Esophagus (tissue), 2 donors: ENCODE results near the gene SLC7A7. TPM values are rescaled to one million over a fixed set of nuclear protein-coding genes. Genes with fewer than 3 reads are reported as not detected.
A peak's percentile ranks its signal among the peaks of the same experiment; 100 is the strongest.
"Not testable (repeated sequence)": the region's sequence is repeated elsewhere in the genome, so short reads cannot be mapped to it uniquely, and the experiment has no call there.

Source experiments
- H3K27ac ChIP-seq, 2 donors: one replicate each; pipeline ENCODE4 v1.5.1; 2013; ENCODE audit warnings: low read depth in 2 of 2, mild to moderate bottlenecking in 2 of 2, inconsistent platforms in 1 of 2, low read length in 1 of 2, moderate library complexity in 1 of 2
- H3K27me3 ChIP-seq, 2 donors: one replicate each; pipeline ENCODE4 v1.6.1; 2013; ENCODE audit warnings: low read length in 2 of 2, control low read depth in 1 of 2, mild to moderate bottlenecking in 1 of 2; ENCODE audit not compliant: insufficient read depth in 2 of 2, control insufficient read depth in 1 of 2
- H3K36me3 ChIP-seq, 2 donors: one replicate each; pipeline ENCODE4 v1.6.1; 2013; ENCODE audit warnings: low read length in 1 of 2; ENCODE audit not compliant: control insufficient read depth in 2 of 2, insufficient read depth in 2 of 2
- H3K4me1 ChIP-seq, 2 donors: one replicate each; pipeline ENCODE4 v1.6.1; 2013; ENCODE audit warnings: low read length in 1 of 2; ENCODE audit not compliant: control insufficient read depth in 2 of 2, insufficient read depth in 2 of 2
- H3K4me3 ChIP-seq, 2 donors: one replicate each; pipeline ENCODE4 v1.5.1; 2013; ENCODE audit warnings: low read length in 2 of 2, mild to moderate bottlenecking in 2 of 2, low read depth in 1 of 2, moderate library complexity in 1 of 2
- H3K9me3 ChIP-seq, 2 donors: one replicate each; pipeline ENCODE4 v1.6.1; 2013; ENCODE audit warnings: mild to moderate bottlenecking in 2 of 2, low read depth in 1 of 2, low read length in 1 of 2, moderate library complexity in 1 of 2; ENCODE audit not compliant: control insufficient read depth in 2 of 2, insufficient read depth in 1 of 2
- WGBS, 2 donors: extraction: QIAGEN DNeasy Blood & Tissue Kit; methylation state at CpG; one replicate each; pipeline ENCODE4 v1.1.7; 2013; 5-methylcytosine and 5-hydroxymethylcytosine counted together
- polyA plus RNA-seq, 2 donors: library from polyadenylated mRNA; stranded (reverse); fragments of 200-250 nt; gene quantifications; one replicate each; pipeline ENCODE4 v1.2.3, GENCODE V29; 2013
- donor health status: healthy with polysubstance abuse.
- donor health status: Bipolar disorder and iron deficiency.

The SLC7A7 gene
- polyA plus RNA-seq, 2 donors = 0.98 to 1.5 TPM

DNA sequence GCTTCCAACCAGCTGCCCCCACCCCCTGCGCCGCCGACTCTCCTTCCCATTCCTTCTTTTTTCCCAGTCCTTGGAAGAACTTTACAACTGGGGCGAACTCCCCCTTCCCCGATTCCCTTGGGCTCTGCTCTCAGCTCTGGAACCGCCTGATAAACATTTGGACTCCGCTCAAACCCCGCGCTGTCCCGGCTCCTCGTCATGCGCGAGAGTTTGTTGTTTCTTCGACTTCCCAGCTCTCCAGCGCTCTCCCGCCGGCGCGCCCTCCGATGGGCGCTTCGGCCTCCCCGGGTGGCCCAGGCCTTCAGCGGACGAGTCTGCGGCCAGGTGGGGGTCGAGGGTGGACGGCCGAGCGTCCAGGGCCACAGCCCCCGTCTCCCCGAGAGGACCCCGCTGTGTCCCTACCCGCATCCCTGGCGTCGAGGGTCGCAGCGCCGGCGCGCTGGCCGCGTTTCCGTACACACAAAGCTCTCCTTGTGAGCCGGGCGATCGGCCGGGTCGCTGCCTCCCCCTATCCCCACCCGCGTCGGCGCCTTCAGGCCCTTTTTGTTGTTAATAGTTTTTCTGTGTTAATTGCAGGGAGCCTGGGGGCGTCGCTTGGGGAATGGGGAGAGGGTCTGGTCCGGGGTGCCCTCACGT lies 22.0 kb upstream of the SLC7A7 start:
- 2 to 3% methylated on average over 57 of the region's 57 CpGs for WGBS, 2 donors
- Histone ChIP-seq H3K27me3 (no peaks in the 10 kb centered on the region), H3K27ac (peak overlapping the region; percentile 98 to 99), H3K36me3 (peaks cover 3 to 15% of the 10 kb centered on the region in 2 donors), H3K9me3 (no peaks in the 10 kb centered on the region), H3K4me1 (peaks cover 0 to 12% of the 10 kb centered on the region in 2 donors), H3K4me3 (peak overlapping the region; percentile 83 to 95)

DNA sequence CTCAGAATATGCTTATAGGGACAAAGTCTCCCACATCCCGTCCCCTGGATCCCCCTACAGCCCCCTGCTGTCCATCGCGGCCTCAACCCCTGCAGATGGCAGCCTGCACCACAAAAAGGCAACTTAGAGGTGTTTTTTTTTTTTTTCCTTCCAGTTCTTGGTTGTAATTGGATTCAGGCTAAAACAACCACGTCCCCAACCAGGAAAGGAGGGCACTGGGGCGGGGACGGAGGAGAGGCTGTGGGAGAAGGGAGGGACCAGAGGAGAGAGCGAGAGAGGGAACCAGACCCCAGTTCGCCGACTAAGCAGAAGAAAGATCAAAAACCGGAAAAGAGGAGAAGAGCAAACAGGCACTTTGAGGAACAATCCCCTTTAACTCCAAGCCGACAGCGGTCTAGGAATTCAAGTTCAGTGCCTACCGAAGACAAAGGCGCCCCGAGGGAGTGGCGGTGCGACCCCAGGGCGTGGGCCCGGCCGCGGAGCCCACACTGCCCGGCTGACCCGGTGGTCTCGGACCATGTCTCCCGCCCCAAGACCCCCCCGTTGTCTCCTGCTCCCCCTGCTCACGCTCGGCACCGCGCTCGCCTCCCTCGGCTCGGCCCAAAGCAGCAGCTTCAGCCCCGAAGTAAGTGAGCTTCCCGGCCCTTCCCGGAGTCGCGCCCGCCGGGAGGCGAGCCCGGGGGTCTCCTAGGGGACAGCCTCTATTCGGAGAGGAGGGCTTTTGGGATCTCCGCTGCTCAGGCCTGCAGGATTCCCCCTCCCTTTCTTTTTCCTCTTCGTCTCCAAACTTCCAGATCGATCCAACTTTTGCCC lies 21.3 kb upstream of the SLC7A7 start, which contains the start of gene MMP14:
MMP14 (plus strand) TSS at position 285 of the 813 bp plus-strand sequence; CDS start at position 518, 233 bp downstream.
- WGBS, 2 donors = 7 to 10% methylated on average over 46 of the region's 46 CpGs
- H3K36me3 ChIP-seq = peaks cover 0 to 8% of the 10 kb centered on the region in 2 donors
- peak within 1 kb of the TSS; percentile 98 to 99 for H3K27ac ChIP-seq
- H3K9me3 ChIP-seq = no peaks in the 10 kb centered on the region
- peaks cover 0 to 9% of the 10 kb centered on the region in 2 donors for H3K4me1 ChIP-seq
- H3K27me3 ChIP-seq = no peaks in the 10 kb centered on the region
- peak within 1 kb of the TSS; percentile 83 to 95 for H3K4me3 ChIP-seq

DNA sequence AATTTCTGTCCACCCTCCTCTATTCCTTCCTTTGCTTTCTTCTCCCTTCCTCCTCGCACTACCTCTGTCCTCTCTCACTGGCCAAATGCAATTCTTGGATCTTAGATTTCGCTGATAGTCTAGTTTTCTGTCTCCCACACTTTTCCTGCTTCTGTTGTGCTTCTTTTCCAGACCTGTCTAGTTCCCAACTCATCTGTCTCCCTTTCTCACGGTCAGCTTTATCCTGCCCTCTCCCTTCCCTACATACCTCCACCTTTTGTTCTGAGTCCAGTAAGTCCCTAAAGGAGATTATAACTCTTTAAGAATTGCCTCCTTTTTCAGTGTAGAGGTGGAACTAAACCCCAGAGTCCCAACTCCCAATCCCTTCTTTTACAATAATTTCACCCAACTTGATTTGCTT lies 20.3 kb upstream of the SLC7A7 start:
- Histone ChIP-seq H3K4me1 (peaks cover 0 to 9% of the 10 kb centered on the region in 2 donors), H3K36me3 (peaks cover 0 to 3% of the 10 kb centered on the region in 2 donors), H3K9me3 (no peaks in the 10 kb centered on the region), H3K4me3 (no peak overlapping the region), H3K27ac (peak overlapping the region in 1 of 2 donors; percentile 98), H3K27me3 (no peaks in the 10 kb centered on the region)
- 82 to 83% methylated on average over 3 of the region's 3 CpGs for WGBS, 2 donors

DNA sequence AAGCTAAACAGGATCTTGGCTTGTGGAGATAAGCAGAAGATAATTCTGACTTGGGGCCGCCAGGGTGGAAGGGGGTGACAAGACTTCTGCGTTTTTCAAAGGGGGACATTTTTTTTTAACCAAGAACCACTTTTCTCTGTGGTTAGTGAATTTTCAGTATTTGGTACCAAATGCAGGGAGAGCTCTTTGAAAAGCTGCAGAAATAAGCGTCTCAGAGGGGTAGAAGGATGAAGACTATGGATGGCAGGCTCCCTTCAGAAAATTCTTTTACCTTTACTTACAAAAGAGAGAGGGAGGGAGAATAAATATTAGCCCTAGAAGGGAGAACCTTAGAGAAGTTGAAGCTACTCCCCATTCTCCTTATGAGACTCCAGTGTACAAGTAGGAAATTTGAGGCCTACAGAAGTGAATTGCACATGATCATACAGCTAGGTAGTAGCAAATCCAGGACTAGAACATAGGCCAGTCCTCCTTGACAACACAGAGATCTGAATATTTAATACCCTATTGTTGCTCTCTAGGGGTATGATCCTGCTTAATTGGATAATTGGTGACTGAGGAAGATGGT lies 15.3 kb upstream of the SLC7A7 start:
- Histone ChIP-seq H3K27me3 (no peaks in the 10 kb centered on the region), H3K4me1 (no peaks in the 10 kb centered on the region), H3K4me3 (peak overlapping the region in 1 of 2 donors; percentile 75), H3K36me3 (peaks cover 0 to 3% of the 10 kb centered on the region in 2 donors), H3K9me3 (no peaks in the 10 kb centered on the region), H3K27ac (no peak overlapping the region)
- 20 to 25% methylated on average over 3 of the region's 3 CpGs for WGBS, 2 donors

DNA sequence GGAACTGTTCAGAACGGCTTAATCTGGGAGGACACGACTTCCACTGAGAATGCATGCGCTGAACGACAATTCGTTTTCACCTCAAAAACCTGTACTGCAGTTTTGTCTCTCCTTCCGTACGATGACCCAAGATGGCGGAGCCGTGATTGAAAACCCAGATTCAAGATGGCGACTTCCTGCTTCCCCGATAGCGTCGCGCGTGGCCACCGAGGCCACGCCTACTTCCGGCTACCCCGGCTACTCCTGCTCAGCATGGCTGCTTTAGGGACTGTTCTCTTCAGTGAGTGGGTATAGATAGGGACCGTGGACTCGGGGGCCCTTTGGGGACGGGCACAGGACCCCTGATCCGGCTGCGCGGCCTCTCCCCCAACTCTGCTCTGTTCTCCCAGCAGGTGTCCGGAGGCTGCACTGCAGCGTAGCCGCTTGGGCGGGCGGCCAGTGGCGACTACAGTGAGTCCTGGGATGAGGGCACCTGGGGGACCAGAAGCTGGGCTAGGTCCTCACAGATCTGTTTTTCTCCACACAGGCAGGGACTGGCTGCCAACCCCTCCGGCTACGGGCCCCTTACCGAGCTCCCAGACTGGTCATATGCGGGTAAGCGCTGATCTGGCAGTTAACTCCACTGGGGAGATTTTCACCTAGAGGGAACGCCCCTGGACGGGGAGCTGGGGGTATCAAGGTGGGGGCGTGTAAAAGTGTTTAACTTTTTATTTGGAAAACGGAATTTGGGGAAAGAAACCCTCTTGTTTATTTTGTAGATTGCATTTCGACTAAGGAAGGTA lies 14.6 kb upstream of the SLC7A7 start, which contains the start of gene MRPL52:
MRPL52 (plus strand) TSS at position 227 of the 782 bp plus-strand sequence; CDS start at position 253, 26 bp downstream.
- H3K4me3 ChIP-seq = peak within 1 kb of the TSS; percentile 75 to 95
- peaks cover 0 to 3% of the 10 kb centered on the region in 2 donors for H3K36me3 ChIP-seq
- H3K9me3 ChIP-seq = no peaks in the 10 kb centered on the region
- no peaks in the 10 kb centered on the region for H3K4me1 ChIP-seq
- WGBS, 2 donors = 0% methylated on average over 40 to 41 of the region's 41 CpGs
- peak within 1 kb of the TSS; percentile 72 to 76 for H3K27ac ChIP-seq
- H3K27me3 ChIP-seq = no peaks in the 10 kb centered on the region

DNA sequence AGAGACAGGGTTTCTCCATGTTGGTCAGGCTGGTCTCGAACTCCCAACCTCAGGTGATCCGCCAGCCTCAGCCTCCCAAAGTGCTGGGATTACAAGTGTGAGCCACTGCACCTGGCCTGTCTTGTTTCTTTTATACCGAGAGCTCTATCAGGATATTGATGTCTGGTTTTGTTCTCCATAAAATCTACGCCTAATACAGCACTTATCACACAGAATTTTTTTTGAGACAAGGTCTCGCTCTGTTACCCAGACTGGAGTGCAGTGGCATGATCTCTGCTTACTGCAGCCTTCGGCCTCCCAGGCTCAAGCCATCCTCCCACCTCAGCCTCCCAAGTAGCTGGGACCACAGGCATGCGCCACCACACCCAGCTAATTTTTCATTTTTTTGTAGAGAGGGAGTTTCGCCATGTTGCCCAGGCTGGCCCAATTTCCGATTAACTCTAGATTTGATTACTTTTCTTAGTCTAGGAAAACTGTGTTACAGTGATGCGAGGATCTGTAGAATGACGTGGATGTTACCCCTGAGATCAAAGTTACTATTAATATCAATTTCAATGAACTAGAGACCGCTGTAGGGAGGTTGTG lies 13.9 kb upstream of the SLC7A7 start:
- peak overlapping the region; percentile 75 to 95 for H3K4me3 ChIP-seq

DNA sequence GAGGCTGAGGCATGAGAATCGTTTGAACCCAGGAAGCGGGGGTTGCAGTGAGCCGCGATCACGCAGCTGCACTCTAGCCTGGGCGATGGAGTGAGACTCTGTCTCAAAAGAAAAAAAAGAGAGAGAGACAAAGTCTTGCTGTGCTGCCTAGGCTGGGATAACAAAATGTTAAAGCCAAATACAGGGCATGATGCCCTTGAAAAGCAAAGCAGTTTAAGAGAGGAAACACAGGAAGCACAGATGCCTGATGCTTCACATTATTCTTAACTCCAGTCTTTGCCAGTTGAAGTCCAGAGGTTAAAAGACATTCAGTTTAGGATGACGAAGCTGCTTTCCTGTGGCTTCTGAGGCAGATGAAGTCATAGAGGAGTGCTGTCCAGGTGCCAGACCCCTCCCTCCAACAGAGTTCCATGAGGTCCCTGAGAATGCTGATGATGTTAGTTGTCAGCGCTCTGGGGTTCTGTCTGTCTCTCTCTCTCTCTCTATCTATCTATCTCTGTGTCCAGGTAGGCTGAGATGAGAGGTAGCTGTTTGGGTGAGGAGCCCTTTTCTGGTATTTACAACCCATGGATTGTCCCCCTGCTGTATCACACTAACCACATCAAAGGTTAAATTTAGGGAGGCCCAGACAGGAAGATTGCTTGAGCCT lies 9.6 kb upstream of the SLC7A7 start:
- H3K27ac ChIP-seq = no peak overlapping the region

More for the DNA sequence above, 13.9 kb upstream of the SLC7A7 start:
- not testable (repeated sequence) for H3K36me3 ChIP-seq, H3K4me1 ChIP-seq, H3K9me3 ChIP-seq, H3K27me3 ChIP-seq
- 78 to 84% methylated on average over 12 of the region's 12 CpGs for WGBS, 2 donors
- peak overlapping the region; percentile 69 to 76 for H3K27ac ChIP-seq

DNA sequence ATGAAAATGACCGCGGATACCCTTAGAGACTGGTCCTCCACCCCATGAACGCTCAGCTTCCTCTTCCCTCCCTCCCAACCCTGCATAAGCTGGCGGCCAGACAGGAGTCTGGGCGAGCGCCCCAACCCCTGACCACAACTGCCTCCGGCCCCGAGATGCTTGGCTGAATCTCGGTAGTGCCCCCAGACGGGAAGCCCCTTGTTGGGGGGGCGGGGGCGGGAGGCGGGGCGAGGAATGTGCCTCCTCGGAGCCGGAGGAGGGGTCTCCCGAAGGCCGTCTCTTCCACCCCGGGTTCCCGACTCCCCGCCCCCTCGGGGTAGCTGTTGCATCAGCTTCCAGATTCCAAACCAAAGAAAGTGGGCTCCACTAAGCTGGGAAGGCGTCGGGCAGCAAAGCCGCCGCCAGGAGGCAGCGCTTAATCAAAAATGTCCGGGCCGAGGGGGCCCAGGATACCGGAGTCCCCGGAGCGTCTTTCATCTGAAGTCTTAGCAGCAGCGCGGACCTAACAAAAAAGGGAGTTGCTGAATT lies 7.4 kb upstream of the SLC7A7 start:
- 1 to 2% methylated on average over 33 to 34 of the region's 34 CpGs for WGBS, 2 donors
- H3K9me3 ChIP-seq = no peaks in the 10 kb centered on the region
- H3K27ac ChIP-seq = peak overlapping the region in 1 of 2 donors; percentile 62
- H3K4me1 ChIP-seq = peaks cover 0 to 6% of the 10 kb centered on the region in 2 donors
- H3K27me3 ChIP-seq = no peaks in the 10 kb centered on the region
- H3K36me3 ChIP-seq = no peaks in the 10 kb centered on the region
- peak overlapping the region in 1 of 2 donors; percentile 39 for H3K4me3 ChIP-seq

More for the DNA sequence above, 9.6 kb upstream of the SLC7A7 start:
- H3K27me3 ChIP-seq = no peaks in the 10 kb centered on the region
- H3K36me3 ChIP-seq = no peaks in the 10 kb centered on the region
- peaks cover 0 to 6% of the 10 kb centered on the region in 2 donors for H3K4me1 ChIP-seq
- no peak overlapping the region for H3K4me3 ChIP-seq
- no peaks in the 10 kb centered on the region for H3K9me3 ChIP-seq
- 65 to 66% methylated on average over 8 of the region's 8 CpGs for WGBS, 2 donors
